ENCODE measurements around the gene TTLL7. TPM values are rescaled to one million over a fixed set of nuclear protein-coding genes. Genes with fewer than 3 reads are reported as not detected.
"Not testable (repeated sequence)": the region's sequence is repeated elsewhere in the genome, so short reads cannot be mapped to it uniquely, and the experiment has no call there.

The TTLL7 gene
- polyA plus RNA-seq, 3 donors, result 2.1 to 5.1 (median 2.6) TPM

DNA sequence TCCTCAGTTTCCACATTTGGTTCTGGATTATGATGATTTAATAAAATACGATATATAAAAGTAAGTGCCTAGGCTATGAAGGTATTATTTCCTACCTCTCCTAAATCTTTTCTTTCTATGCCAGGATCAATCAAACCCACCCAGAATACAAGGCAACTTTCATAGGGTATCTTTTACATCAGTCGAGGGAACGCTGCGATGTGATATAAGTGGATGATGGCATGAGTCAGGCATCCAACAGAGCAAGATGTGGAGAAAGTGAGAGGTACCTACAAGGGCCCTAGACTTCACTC is 781 bp downstream of the TTLL7 start:
- no peak overlapping the region for H3K27ac ChIP-seq (ENCODE audit: low read depth, low read length)
- WGBS, 3 donors, result 30 to 52% (median 33%) methylated on average over 4 of the region's 4 CpGs

DNA sequence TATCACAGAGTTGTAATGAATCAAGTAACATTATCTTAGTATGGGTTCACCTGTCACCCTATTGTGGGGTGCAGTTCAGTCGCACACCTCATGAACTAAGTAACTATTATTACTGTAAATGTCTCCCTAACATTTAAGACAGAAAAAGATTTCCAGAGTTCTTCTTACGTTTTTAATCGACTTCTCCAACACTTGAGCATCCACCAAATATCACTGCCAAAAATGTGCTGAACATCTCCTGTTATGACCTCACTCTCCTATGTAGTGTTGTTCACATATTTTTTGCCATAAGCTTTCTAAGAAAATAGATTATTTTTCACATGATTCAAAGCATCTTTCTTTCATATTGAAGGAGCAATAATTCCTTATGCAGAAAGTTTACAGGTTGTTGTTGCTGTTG is 1.3 kb downstream of the TTLL7 start:
- WGBS, 3 donors, result 63 to 76% (median 67%) methylated on average over 3 of the region's 3 CpGs
- H3K27ac ChIP-seq (ENCODE audit: low read depth, low read length), result no peak overlapping the region

DNA sequence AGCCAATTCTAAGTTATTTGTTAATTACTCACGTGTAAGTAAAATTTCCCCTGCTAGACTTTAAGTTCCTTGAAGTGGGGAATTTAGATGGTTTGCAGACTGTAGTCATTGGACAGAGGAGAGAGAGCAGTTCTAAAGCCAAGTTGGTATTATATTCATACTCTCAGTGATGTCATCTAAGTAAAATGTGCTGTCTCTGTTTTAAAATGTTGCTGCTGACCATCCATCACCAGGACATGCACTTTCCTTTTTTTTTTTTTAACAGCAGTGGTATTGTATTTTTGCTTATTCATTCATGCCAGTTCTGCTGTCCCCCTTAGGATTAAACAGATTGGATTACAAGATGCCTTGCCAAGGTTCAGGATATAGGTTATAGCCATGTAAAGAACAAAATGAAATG is 2.3 kb downstream of the TTLL7 start:
- no peak overlapping the region for H3K27ac ChIP-seq (ENCODE audit: low read depth, low read length)
- 11 to 37% (median 22%) methylated on average over 1 of the region's 1 CpG for WGBS, 3 donors

DNA sequence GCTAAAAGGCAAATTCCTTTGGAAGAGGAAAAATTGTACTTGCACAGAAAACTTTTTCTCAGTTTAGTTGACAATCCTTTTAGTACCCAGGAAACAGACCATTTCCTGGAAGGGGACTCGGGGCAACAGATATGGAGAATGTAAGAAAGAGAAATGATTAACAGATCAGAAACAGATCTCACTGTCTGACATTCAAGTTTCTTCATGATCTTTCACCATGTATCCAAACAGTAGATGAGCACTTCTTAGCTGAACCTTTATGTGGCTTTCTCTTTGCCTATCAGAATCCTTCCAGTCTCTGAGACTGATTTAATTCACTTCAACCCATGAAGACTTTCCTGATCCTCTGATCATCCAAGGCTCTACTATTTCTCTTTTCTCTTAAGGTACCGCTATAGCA is 2.7 kb downstream of the TTLL7 start:
- 51 to 64% (median 53%) methylated on average over 2 of the region's 2 CpGs for WGBS, 3 donors
- no peak overlapping the region for H3K27ac ChIP-seq (ENCODE audit: low read depth, low read length)

GRCh38 chr1:83995649-83996048 is 3.3 kb downstream of the TTLL7 start:
- WGBS, 3 donors, result 84 to 98% (median 89%) methylated on average over 1 of the region's 1 CpG
- no peak overlapping the region for H3K27ac ChIP-seq (ENCODE audit: low read depth, low read length)

GRCh38 chr1:83994111-83994510 is 4.8 kb downstream of the TTLL7 start:
- WGBS, 3 donors, result 68 to 100% (median 80%) methylated on average over 1 of the region's 1 CpG
- H3K27ac ChIP-seq (ENCODE audit: low read depth, low read length), result no peak overlapping the region

DNA sequence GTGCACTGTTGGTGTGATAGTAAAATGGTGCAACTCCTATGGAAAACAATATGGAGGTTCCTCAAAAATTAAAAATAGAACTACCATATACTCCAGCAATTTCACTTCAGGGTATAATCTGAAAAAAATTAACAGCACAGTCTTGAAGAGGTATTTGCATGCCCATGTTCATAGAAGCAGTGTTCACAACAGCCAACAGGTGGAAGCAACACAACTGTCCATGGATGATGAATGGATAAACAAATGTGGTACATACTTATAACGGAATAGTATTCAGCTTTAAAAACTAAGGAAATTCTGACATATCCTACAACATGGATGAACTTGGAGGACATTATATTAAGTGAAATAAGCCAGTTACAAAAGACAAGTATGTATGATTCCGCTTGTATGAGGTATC is 8.2 kb downstream of the TTLL7 start:
- no peak overlapping the region for H3K27ac ChIP-seq (ENCODE audit: low read depth, low read length)
- WGBS, 3 donors, result 86 to 91% (median 90%) methylated on average over 2 of the region's 2 CpGs

DNA sequence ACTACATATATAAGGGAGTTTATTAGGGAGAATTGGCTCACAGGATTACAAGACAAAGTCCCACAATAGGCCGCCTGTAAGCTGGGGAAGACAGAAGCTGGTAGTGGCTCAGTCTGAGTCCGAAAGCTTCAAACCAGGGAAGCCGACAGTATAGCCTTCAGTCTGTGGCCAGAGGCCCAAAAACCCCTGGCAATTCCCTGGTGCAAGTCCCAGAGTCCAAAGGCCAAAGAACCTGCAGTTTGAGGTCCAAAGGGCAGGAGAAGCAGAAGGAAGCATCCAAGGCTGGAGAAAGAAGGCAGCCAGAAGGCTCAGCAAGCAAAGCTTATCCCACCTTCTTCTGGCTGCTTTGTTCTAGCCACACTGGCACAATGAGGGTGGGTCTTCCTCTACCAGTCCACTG is 13.9 kb downstream of the TTLL7 start:
- whole genome bisulfite sequencing, 3 donors, result 68 to 93% (median 92%) methylated on average over 3 of the region's 3 CpGs
- no peak overlapping the region for H3K27ac ChIP-seq (ENCODE audit: low read depth, low read length)

DNA sequence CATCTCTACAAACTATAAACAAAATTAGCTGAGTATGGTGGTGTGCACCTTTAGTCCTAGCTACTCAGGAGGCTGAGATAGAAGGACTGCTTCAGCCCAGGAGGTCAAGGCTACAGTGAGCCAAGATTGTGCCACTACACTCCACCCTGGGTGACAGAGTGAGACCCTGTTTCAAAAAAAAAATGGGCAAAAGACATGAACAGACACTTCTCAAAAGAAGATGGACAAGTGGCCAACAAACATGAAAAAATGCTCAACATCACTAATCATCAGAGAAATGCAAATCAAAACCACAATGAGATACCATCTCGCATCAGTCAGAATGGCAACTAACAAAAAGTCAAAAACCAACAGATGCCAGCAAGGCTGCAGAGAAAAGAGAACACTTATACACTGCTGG is 15.0 kb downstream of the TTLL7 start:
- WGBS, 3 donors, result 90 to 100% (median 92%) methylated on average over 1 of the region's 1 CpG
- H3K27ac ChIP-seq (ENCODE audit: low read depth, low read length), result not testable (repeated sequence)

DNA sequence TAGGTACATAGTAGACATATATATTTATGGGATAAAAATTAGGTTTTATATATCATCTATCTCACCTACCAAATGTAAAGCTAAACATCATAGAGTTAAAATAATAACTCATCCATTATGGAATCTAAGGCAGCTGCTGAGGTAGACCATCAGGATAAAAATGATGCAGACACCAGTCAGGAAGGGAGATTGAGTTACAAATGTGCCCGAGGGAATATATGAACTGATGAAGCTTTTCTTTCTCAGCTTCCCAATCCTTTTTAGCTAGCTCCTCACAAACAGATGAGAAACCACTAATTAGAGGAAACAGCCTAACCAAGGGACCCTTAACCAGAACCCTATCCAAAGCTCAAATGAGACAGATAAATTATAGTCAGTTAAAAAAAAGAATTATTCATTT is 20.9 kb downstream of the TTLL7 start:
- no peak overlapping the region for H3K27ac ChIP-seq (ENCODE audit: low read depth, low read length)
- 88 to 94% (median 88%) methylated on average over 1 of the region's 1 CpG for WGBS, 3 donors

GRCh38 chr1:83976920-83977319 is 22.0 kb downstream of the TTLL7 start:
- 87 to 98% (median 95%) methylated on average over 4 of the region's 4 CpGs for WGBS, 3 donors
- no peak overlapping the region for H3K27ac ChIP-seq (ENCODE audit: low read depth, low read length)

- H3K27ac ChIP-seq (ENCODE audit: low read depth, low read length), result no peak overlapping the region
- WGBS, 3 donors, result 47 to 92% (median 66%) methylated on average over 1 of the region's 1 CpG
Observed at GRCh38 chr1:83970802-83971201, 28.1 kb downstream of the TTLL7 start.

DNA sequence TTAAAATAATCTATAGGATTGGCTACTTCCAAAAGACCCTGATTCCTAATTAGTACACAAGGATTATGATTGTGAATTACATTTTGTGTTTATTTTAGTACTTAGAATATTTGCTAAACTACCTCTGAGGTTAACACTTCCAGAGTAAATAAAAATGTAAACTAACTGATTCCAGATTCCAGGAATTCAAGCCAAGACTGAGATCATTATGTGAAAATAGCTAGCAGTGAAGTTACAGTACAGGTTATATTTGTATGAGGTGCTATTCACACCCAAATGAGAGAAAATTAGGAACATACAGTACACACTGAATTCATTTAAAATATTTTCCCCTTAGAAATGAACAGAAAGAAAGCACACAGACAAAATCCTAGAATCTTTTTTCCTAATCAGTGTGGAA is 28.8 kb downstream of the TTLL7 start:
- H3K27ac ChIP-seq (ENCODE audit: low read depth, low read length), result no peak overlapping the region

GRCh38 chr1:83967336-83967735 is 31.6 kb downstream of the TTLL7 start:
- H3K27ac ChIP-seq (ENCODE audit: low read depth, low read length), result no peak overlapping the region
- WGBS, 3 donors, result 89 to 100% (median 94%) methylated on average over 1 of the region's 1 CpG

GRCh38 chr1:83964153-83964552 is 34.8 kb downstream of the TTLL7 start:
- H3K27ac ChIP-seq (ENCODE audit: low read depth, low read length), result no peak overlapping the region

DNA sequence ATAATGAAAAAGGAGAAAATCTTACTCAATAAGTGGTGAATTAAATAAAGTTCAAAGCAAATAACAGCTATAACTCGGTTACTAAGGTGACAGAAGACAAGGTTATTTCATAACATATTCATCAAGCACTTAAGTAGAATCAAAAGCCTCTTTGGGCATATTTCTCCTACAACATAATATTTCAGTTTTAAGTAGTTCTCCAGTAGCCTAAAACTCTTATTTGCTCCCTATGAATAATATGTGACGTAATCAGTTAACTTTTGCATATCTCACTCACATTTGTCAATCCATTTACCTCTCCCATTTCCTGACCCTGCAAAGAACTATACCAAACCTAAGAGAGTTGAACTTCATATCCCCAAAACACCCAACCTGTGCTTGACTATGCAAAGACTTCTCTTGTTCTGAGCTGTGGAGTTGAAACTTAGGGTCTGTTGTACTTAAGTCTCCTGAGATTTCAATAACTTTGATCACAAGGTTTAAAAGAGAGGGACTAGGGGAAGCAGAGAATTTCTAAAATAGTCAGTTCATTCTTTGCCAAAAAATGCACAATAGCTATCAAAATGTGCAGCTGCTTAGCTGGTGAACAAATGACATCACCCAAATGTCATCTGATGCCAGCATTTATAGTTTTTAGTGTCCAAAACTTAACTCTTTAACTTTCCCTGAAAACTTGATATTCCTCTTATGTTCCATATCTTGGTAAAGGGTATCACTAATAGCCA is 37.2 kb downstream of the TTLL7 start:
- 35 to 79% (median 75%) methylated on average over 2 of the region's 2 CpGs for WGBS, 3 donors
- H3K27ac ChIP-seq (ENCODE audit: low read depth, low read length), result no peak overlapping the region

DNA sequence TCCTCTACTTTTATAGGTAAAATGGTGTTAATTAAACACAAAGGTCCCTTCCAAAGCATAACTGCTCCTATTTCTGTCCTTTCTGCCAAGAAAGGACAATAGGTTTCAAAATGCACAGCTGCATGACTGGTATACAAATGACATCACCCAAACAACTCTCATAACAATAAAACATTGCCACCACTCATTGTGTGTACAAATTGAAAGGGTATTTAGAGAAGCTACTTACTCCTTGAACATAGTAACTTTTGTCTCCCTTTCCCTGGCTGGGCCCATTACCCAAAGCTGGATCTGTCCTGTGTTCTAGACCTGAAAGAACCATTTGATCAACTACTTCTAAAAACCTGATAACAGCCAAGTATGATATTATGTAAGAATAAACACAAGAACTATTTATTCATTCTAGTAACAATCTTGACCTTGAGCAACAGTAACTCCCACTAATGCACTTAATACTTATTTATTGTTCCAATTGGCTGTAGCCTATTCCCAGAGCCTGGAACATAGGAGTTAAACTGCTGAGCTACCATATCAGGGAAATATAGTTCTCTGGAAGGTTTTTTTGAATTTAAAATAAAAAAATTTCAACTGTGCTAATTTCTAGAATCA is 38.2 kb downstream of the TTLL7 start:
- H3K27ac ChIP-seq (ENCODE audit: low read depth, low read length), result no peak overlapping the region

- H3K27ac ChIP-seq (ENCODE audit: low read depth, low read length), result no peak overlapping the region
- WGBS, 3 donors, result 77 to 93% (median 83%) methylated on average over 1 of the region's 1 CpG
Observed at GRCh38 chr1:83959824-83960498, 39.0 kb downstream of the TTLL7 start.

DNA sequence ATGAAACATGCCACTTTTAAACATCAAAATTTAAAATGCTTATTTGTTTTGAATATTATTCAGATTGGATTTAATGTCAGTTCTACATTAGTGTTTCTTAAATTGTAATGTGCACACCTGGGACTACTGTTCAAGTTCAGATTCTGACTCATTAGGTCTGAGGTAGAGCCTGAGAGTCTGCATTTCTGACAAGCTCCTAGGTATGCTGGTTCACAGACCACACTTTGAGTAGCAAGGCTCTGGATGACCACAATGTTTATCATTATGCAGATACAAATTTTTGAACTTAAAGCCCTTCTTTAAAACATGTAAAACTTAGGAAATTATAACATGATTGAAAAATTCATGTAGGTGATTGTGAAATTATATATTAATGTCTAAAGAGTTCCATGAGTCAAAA is 40.2 kb downstream of the TTLL7 start:
- no peak overlapping the region for H3K27ac ChIP-seq (ENCODE audit: low read depth, low read length)

DNA sequence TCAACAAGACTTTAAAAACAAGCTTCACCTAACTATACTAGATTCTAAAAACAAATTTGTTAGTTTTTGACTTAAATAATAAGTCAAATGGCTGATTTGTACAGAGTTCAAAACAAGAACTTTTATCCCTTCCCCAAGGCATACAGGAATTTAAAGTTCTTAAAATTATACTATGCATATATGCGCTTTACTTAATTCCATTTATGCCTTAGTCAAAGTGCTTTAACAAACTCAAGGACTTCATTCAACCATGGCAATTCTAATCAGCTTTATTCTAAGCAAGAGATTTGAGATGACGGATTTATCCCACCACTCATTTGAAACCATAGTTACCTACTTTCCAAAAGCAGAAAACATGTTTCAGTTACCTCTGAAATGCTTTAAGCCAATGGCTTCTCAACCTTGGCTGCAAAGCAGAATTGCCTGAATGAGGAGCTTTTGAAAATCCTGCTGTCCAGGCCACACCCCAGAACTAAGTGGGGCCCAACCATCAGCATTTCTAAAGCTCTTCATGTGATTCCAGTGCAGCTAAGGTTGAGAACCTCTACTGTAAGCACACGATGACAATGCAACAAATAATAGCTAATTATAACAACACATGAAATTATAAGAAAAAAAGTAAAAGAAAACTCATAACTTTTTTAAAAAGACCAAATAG is 44.6 kb downstream of the TTLL7 start:
- 93 to 95% (median 94%) methylated on average over 3 of the region's 3 CpGs for WGBS, 3 donors
- no peak overlapping the region for H3K27ac ChIP-seq (ENCODE audit: low read depth, low read length)
